Stromal cell of bone marrow (primary cell): ENCODE data around the gene FYCO1.
A peak's percentile ranks its signal among the peaks of the same experiment; 100 is the strongest.
"Not testable (repeated sequence)": the region's sequence is repeated elsewhere in the genome, so short reads cannot be mapped to it uniquely, and the experiment has no call there.

Source experiments
- DNase-seq: peaks from one replicate; pipeline ENCODE4 v3.0.0-alpha.2; 2012; ENCODE audit warnings: low read depth

Gene FYCO1

GRCh38 chr3:46010519-46011113 lies 15.0 kb upstream of the FYCO1 start:
- DNase-seq = no peak

GRCh38 chr3:46008058-46008457 lies 12.4 kb upstream of the FYCO1 start:
- no peak for DNase-seq

GRCh38 chr3:46007280-46007679 lies 11.7 kb upstream of the FYCO1 start:
- no peak for DNase-seq

GRCh38 chr3:46006238-46007032 lies 10.8 kb upstream of the FYCO1 start:
- DNase-seq = peak; percentile 91

- not testable (repeated sequence) for DNase-seq
Measured at GRCh38 chr3:46003706-46004105, 8.1 kb upstream of the FYCO1 start.

- no peak for DNase-seq
Measured at GRCh38 chr3:46001178-46001577, 5.6 kb upstream of the FYCO1 start.

GRCh38 chr3:45997942-45998341 lies 2.3 kb upstream of the FYCO1 start:
- no peak for DNase-seq

- DNase-seq = not testable (repeated sequence)
Measured at GRCh38 chr3:45997499-45997898, 1.9 kb upstream of the FYCO1 start.

GRCh38 chr3:45994419-45995235 lies 997 bp downstream of the FYCO1 start:
- no peak for DNase-seq

- no peak for DNase-seq
Measured at GRCh38 chr3:45993421-45994027, 2.1 kb downstream of the FYCO1 start.

- DNase-seq = peak; percentile 87
Measured at GRCh38 chr3:45992821-45993221, 2.8 kb downstream of the FYCO1 start.

- DNase-seq = no peak
Measured at GRCh38 chr3:45992133-45992729, 3.4 kb downstream of the FYCO1 start.

- DNase-seq = no peak
Measured at GRCh38 chr3:45991341-45991740, 4.3 kb downstream of the FYCO1 start.

- no peak for DNase-seq
Measured at GRCh38 chr3:45990181-45990580, 5.4 kb downstream of the FYCO1 start.

- peak; percentile 81 for DNase-seq
Measured at GRCh38 chr3:45988804-45989203, 6.8 kb downstream of the FYCO1 start.

GRCh38 chr3:45988362-45988761 lies 7.3 kb downstream of the FYCO1 start:
- DNase-seq = no peak

GRCh38 chr3:45987368-45988291 lies 8.0 kb downstream of the FYCO1 start:
- DNase-seq = no peak

- DNase-seq = peak; percentile 66
Measured at GRCh38 chr3:45986303-45986982, 9.2 kb downstream of the FYCO1 start.

GRCh38 chr3:45985532-45986302 lies 9.9 kb downstream of the FYCO1 start:
- no peak for DNase-seq
